Mesenchymal stem cell (in vitro differentiated cells and primary cell): Measurements from ENCODE around the gene FDX1.

Source experiments
- DNase-seq: peaks from one replicate; pipeline ENCODE4 v3.0.0-alpha.2; 2013
- H2AFZ ChIP-seq: one replicate; pipeline ENCODE4 v1.6.1; 2013; ENCODE audit warnings: low read depth, mild to moderate bottlenecking, control low read depth, inconsistent platforms, low read length, moderate library complexity
- H2AK5ac ChIP-seq: 2 replicates; pipeline ENCODE4 v1.6.1; 2013; ENCODE audit warnings: low read length, moderate library complexity, mild to moderate bottlenecking, inconsistent platforms; ENCODE audit not compliant: severe bottlenecking
- H2BK120ac ChIP-seq: one replicate; pipeline ENCODE4 v1.6.1; 2013; ENCODE audit warnings: low read depth, mild to moderate bottlenecking, inconsistent platforms, low read length, moderate library complexity
- H2BK12ac ChIP-seq, 2 experiments: one replicate each; pipeline ENCODE4 v1.6.1; 2013; ENCODE audit warnings: inconsistent platforms in 2 of 2, low read length in 2 of 2, mild to moderate bottlenecking in 2 of 2, moderate library complexity in 2 of 2, control low read depth in 1 of 2
- H2BK15ac ChIP-seq: one replicate; pipeline ENCODE4 v1.6.1; 2013; ENCODE audit warnings: mild to moderate bottlenecking, low read depth, inconsistent platforms; ENCODE audit not compliant: poor library complexity, severe bottlenecking
- H2BK5ac ChIP-seq: 2 replicates; pipeline ENCODE4 v1.6.1; 2013; ENCODE audit warnings: low read depth, mild to moderate bottlenecking, low read length, control low read depth, inconsistent platforms; ENCODE audit not compliant: poor library complexity, severe bottlenecking
- H3K14ac ChIP-seq, 2 experiments: one replicate each; pipeline ENCODE4 v1.6.1; 2013; ENCODE audit warnings: inconsistent platforms in 2 of 2, low read length in 2 of 2, control low read depth in 1 of 2, mild to moderate bottlenecking in 1 of 2, moderate library complexity in 1 of 2
- H3K18ac ChIP-seq, 2 experiments: one replicate each; pipeline ENCODE4 v1.6.1; 2013; ENCODE audit warnings: inconsistent platforms in 2 of 2, low read length in 2 of 2, control low read depth in 1 of 2, low read depth in 1 of 2, mild to moderate bottlenecking in 1 of 2
- H3K23ac ChIP-seq, 2 experiments: one replicate each; pipeline ENCODE4 v1.6.1; 2013; ENCODE audit warnings: inconsistent platforms in 2 of 2, low read length in 2 of 2, mild to moderate bottlenecking in 2 of 2, moderate library complexity in 2 of 2, control low read depth in 1 of 2
- H3K27ac ChIP-seq: 2 replicates; pipeline ENCODE4 v1.5.1; 2013; ENCODE audit warnings: mild to moderate bottlenecking, moderate library complexity, low read length, control low read depth, inconsistent platforms; ENCODE audit not compliant: poor library complexity, severe bottlenecking
- H3K27me3 ChIP-seq, 2 experiments: 2 replicates each; pipeline versions ENCODE4 v1.6.1 to v1.7.0; 2013; ENCODE audit warnings: low read length in 2 of 2, mild to moderate bottlenecking in 2 of 2, moderate library complexity in 2 of 2, control low read depth in 1 of 2, inconsistent platforms in 1 of 2; ENCODE audit not compliant: control insufficient read depth in 1 of 2, insufficient read depth in 1 of 2
- H3K36me3 ChIP-seq, 2 experiments: 2 replicates each; pipeline versions ENCODE4 v1.6.1 to v1.7.0; 2013; ENCODE audit warnings: low read length in 2 of 2, control low read depth in 1 of 2, inconsistent platforms in 1 of 2, low read depth in 1 of 2, mild to moderate bottlenecking in 1 of 2; ENCODE audit not compliant: insufficient read depth in 2 of 2, control insufficient read depth in 1 of 2
- H3K4ac ChIP-seq, 2 experiments: one replicate each; pipeline ENCODE4 v1.6.1; 2013; ENCODE audit warnings: inconsistent platforms in 2 of 2, low read length in 2 of 2, mild to moderate bottlenecking in 2 of 2, moderate library complexity in 2 of 2, control low read depth in 1 of 2, low read depth in 1 of 2
- H3K4me1 ChIP-seq: 2 replicates; pipeline ENCODE4 v1.6.1; 2013; ENCODE audit warnings: low read depth, low read length, control low read depth; ENCODE audit not compliant: control insufficient read depth, insufficient read depth
- H3K4me2 ChIP-seq: 2 replicates; pipeline ENCODE4 v1.6.1; 2013; ENCODE audit warnings: low read length, mild to moderate bottlenecking, inconsistent platforms; ENCODE audit not compliant: poor library complexity, severe bottlenecking
- H3K4me3 ChIP-seq, 2 experiments: 2 replicates each; pipeline versions ENCODE4 v1.5.1 to v1.7.0; 2013; ENCODE audit warnings: low read length in 2 of 2, mild to moderate bottlenecking in 2 of 2, control low read depth in 1 of 2, low read depth in 1 of 2; ENCODE audit not compliant: insufficient read depth in 1 of 2
- H3K79me1 ChIP-seq: replicated peaks from 2 replicates; pipeline ENCODE4 v1.6.1; 2013; ENCODE audit warnings: mild to moderate bottlenecking, control low read depth, low read length, inconsistent platforms; ENCODE audit not compliant: poor library complexity, severe bottlenecking
- H3K9ac ChIP-seq: 2 replicates; pipeline ENCODE4 v1.7.0; 2013; ENCODE audit warnings: mild to moderate bottlenecking, low read length, moderate library complexity
- H3K9me3 ChIP-seq: 2 replicates; pipeline ENCODE4 v1.7.0; 2013; ENCODE audit warnings: mild to moderate bottlenecking, low read length; ENCODE audit not compliant: control insufficient read depth
- H4K8ac ChIP-seq: one replicate; pipeline ENCODE4 v1.6.1; 2013; ENCODE audit warnings: inconsistent platforms, mild to moderate bottlenecking, low read length, moderate library complexity
- H4K91ac ChIP-seq: one replicate; pipeline ENCODE4 v1.6.1; 2013; ENCODE audit warnings: mild to moderate bottlenecking, low read length, inconsistent platforms
- WGBS: methylation state at CpG from one replicate; pipeline ENCODE4 v1.1.7; 2013; ENCODE audit warnings: mixed read lengths; 5-methylcytosine and 5-hydroxymethylcytosine counted together

The FDX1 gene

DNA sequence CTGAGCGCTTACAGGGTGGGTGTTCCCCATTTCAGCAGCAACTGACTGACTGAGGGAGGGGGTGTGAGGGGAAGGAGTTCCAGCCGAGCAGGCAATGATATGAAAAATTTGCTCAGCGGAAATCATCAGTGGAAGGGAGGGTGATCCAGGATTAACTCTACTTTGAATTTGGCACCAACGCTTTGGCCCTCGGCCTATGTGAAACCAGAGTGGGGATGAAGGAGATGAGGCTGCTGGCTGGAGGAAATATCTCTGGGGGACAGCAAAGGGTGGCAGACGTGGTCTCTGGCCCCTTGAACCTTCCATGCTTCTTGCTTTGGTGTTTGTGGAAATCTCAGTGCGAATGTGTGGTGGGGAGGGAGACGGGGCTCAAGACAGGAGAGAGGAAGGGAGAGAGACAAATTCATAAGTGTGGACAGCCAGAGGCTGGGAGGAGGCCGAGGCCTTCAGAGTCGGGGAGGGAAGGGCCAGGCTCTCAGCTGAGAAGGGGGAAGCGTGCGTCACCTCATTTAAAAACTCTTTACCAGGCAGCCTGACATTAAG, 83.6 kb downstream of the FDX1 start:
- H2BK5ac ChIP-seq: no peak overlapping the region
- no peaks in the 10 kb centered on the region for H3K36me3 ChIP-seq
- H3K27me3 ChIP-seq: no peaks in the 10 kb centered on the region
- H3K4me3 ChIP-seq: peak overlapping the region in 1 of 2 experiments; percentile 57
- no peak overlapping the region for H3K4me2 ChIP-seq
- H3K27ac ChIP-seq: no peak overlapping the region
- peak overlapping the region; percentile 70 for H3K9ac ChIP-seq
- H3K79me1 ChIP-seq: no peaks in the 10 kb centered on the region
- no peak overlapping the region for H3K23ac ChIP-seq
- H4K91ac ChIP-seq: no peak overlapping the region
- no peaks in the 10 kb centered on the region for H3K9me3 ChIP-seq
- H2BK120ac ChIP-seq: no peak overlapping the region
- no peak overlapping the region for H2AFZ ChIP-seq
- H4K8ac ChIP-seq: no peak overlapping the region
- no peak overlapping the region for H3K4ac ChIP-seq
- H2BK15ac ChIP-seq: no peak overlapping the region
- 81% methylated on average over 8 of the region's 12 CpGs for whole genome bisulfite sequencing
- H3K4me1 ChIP-seq: no peaks in the 10 kb centered on the region
- no peak overlapping the region for H3K18ac ChIP-seq
- no peak overlapping the region for H2AK5ac ChIP-seq
- H2BK12ac ChIP-seq: no peak overlapping the region
- H3K14ac ChIP-seq: no peak overlapping the region
- DNase-seq: no peak

DNA sequence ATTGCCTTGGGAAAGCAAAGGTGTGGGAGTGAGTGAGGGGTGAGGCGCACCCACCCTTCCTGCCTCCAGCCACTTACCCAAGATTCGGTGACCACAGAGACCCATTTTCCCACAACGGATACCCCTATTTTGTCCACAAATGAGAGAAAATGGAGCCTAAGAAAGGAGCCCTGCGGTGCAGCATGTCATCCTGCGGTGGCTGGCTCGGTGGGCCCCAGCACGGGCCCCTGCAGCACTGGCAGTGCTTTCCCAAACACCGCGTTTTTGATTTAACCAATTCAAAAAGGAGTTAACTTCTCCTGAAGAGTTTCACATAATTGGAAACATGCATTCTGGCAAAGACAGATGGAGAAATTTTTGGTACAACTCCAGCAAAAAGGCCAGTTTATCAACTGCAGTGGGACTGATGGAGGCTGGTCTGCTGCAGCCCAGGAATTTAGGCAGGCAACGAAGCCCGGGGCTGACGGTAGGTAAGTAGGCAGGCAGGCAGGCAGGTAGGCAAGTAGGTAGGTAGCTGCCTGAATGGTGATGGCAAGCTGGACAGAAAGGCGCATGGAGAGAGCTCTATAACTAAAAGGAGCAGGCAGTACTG, 84.2 kb downstream of the FDX1 start:
- H3K23ac ChIP-seq: no peak overlapping the region
- H3K14ac ChIP-seq: no peak overlapping the region
- no peaks in the 10 kb centered on the region for H3K27me3 ChIP-seq
- no peak for DNase-seq
- no peak overlapping the region for H3K27ac ChIP-seq
- H3K18ac ChIP-seq: no peak overlapping the region
- no peak overlapping the region for H2AK5ac ChIP-seq
- H3K36me3 ChIP-seq: no peaks in the 10 kb centered on the region
- no peak overlapping the region for H4K91ac ChIP-seq
- H3K4me3 ChIP-seq: peak overlapping the region in 1 of 2 experiments; percentile 57
- H2BK5ac ChIP-seq: no peak overlapping the region
- no peak overlapping the region for H2BK12ac ChIP-seq
- H3K9ac ChIP-seq: peak overlapping the region; percentile 70
- no peak overlapping the region for H4K8ac ChIP-seq
- H2BK120ac ChIP-seq: no peak overlapping the region
- no peak overlapping the region for H2AFZ ChIP-seq
- H2BK15ac ChIP-seq: no peak overlapping the region
- 91% methylated on average over 12 of the region's 13 CpGs for WGBS
- H3K9me3 ChIP-seq: no peaks in the 10 kb centered on the region
- no peaks in the 10 kb centered on the region for H3K79me1 ChIP-seq
- no peak overlapping the region for H3K4me2 ChIP-seq
- H3K4me1 ChIP-seq: no peaks in the 10 kb centered on the region
- H3K4ac ChIP-seq: no peak overlapping the region
